HG03064 (cell line): ENCODE results near the gene LECT2.

Experiments
- ATAC-seq: cut with Tn5 transposase; IDR thresholded peaks from one replicate; pipeline ENCODE4 v1.9.1; 2021; ENCODE audit warnings: low read depth; ENCODE audit not compliant: unreplicated experiment

The LECT2 gene

DNA sequence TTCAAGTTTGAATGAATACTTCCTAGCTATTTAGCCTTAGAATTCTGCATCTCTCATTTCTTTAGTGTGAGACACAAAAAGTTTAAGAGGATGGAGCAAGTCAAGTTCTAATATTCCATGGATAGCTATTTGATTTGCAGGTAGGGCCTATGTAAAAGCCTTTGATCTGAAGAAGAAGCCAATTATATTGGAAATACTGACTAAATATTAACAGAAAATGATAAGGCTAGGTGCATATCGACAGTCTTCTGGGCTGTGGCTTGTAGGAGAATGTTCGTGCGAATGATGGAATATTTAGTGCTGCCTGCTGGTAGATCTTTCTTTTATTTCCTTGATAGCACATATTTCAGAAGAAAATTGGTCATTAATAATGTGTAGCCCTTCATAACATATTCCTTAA is at the start of gene LECT2:
LECT2 (minus strand) TSS at position 85 of the 400 bp plus-strand sequence. CDS start 150 bp downstream, outside the sequence.
- ATAC-seq = no peak

DNA sequence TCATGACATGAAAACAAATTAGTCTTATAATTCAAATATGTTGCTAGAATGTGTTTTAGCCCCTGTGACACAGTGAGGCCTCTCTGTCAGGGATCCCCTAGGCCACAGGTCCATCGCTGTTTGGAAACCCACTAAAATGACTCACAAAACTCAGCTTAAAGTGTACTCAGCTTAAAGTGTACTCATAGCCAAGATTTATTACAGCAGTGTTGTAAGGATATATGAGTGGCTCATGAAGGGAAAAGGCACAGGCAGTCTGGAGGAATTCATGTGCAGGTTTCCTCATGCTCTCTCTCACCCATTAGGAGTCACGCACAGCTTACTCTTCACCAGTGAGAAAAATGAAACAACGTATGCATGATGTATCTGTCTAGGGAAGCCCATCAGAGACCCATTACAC is 49.7 kb upstream of the LECT2 start:
- ATAC-seq = no peak

DNA sequence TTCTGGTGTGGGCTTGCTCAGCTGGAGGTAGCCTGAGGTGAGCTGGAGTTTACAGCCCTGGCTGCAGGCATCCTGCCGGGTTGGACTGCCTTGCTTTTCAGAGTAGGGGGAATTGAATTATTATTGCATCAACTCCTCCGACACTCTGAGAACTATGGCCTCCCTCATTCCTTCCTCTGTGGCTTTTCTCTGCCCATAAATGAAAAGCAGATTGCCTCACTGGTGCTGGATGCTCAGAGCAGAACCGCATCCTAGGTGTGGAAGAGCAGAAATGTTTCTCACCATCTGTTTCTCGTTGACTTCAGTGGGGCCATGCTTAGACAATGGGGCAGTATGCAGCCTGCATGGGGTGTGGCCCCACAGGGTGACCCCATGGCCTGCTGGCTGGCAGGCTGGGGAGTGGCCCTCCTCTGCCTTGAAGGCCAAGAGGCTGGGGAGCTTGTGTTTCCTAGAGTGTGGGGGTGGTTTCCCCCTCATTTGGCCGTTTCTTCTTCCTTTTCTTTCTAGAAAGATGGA is 46.7 kb upstream of the LECT2 start:
- no peak for ATAC-seq

DNA sequence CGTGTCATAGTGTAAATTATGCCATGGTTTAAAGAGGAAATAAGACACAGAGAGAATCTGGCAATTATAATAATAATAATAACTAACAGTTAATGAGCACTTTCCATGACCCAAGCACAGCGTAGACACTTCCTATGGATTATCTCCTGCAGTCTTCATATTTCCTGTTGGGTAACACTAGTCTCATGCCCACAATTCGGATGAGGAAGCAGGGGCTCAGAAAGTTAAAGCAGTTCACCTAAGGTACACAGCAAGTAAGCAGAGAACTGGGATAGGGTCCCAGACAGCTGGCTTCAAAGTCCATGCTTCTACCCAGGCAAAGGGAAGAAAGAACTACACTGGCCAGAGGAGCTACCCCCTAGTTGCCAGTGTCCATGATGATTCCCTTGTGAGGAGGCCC is 46.1 kb upstream of the LECT2 start:
- no peak for ATAC-seq

DNA sequence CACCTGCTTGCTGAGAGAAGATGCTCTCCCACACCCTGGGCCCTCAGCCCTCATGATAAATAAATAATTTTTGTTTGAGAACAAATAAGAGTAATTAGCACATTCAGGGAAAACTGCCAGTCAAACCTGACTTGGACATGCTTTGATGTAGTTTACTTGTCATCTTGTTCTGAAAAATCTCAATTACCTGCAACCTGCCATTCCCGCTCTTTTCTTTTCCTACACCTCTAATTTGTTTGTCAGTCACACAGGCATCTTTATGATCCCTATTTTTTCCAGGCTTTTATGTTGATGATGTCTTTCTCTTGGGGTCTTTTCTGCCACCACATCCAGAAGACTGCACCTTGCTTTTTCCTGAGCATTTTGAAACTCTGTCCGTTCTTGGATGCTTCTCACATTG is 45.4 kb upstream of the LECT2 start:
- no peak for ATAC-seq

DNA sequence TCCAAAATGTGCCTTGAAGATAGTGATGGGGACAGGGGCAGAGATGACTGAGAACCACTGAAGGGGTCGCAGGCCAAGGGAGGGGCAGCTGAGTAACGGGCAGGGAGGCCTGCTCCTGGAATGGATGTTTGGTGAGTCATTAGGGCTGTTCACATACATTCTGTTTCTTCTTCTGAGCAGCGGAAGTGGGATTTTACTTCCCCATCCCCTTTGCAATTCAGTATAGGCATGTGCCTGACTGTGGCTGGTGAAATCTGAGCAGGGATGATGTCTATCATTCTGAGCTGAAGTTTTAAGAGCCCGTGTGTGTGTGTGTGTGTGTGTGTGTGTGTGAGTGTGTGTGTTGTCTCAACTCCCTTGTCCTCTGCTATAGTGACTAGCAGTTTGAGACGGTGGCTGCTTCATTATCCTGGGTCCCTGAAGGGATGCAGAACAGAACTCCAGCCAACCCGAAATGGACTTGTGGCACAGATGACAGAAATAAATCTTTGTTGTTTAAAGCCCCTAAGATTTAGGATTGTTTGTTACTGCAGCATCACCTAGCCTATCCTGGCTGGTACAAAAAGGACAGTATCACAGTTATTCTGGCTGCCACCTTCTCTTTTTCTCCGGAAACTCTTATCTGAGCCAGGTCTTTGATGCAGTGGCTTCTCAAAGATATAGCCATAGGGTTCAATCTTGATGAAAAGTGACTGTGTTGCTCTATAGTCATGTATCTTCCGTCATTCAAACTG is 44.8 kb upstream of the LECT2 start:
- no peak for ATAC-seq

DNA sequence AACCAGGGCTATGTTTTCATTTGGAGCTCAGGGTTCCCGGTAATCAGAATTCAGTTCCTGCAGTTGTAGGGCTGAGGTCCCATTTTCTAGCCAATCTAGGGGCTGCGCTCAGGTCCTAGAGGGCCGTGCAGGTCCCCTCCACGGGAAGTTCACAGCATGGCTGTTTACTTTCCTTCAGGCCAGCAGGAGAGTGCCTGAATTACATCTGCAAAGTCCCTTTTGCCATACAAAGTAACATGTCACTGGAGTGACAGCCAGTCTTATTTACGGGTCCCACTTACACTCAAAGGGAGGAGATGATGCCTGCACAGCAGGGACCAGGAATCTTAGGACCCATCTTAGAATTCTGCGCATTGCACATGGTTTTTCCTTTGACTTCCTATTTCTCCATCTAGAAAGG is 44.1 kb upstream of the LECT2 start:
- no peak for ATAC-seq

DNA sequence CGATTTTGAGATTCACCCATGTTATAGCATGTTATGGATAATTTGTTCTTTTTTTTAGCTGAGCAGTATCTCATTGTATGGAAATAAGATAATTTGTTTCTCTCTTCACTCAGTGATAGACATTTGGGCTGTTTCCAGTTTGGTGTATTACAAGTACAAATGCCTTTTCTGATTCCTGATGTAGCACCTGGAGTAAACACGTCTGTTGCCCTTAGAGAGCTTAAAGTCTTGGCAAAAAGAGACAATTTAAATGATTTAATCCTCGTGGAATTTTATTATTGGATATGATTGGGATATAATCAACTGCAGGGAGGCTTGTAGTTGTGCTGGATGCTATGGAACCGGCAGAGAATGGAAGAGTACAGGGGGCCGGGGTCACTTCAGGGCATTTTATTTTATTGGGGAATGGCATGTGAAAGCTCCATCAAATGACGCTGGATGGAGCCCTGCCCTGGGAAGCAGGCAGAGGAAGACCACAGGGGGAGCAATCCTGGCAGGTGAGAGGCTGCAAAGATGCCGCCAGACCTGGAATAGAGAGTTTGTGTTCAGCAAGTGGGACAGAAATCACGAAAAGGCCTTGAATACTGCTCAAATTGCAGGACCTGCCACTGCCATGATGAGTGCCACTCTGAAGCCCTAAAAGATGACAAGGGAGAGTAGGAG is 43.0 kb upstream of the LECT2 start:
- ATAC-seq = no peak

DNA sequence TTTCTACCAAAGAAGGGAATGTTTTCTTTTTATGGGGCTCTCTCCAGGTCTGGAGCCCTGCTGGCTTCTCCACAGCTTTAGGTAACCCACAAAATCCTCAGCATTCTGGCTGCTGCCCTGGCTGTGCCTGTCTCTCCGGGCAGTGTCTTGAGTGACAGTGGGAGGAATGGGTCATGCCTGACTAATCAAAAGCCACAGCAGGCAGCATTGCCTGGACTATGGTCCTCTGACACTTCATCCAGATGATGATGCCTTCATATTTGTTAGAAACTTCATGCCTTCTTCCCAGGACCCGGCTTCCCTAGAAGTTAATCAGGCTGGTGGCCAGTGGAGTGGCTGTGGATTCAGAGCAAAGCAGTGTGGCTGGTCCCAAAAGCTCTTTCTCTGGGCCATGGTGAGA is 41.8 kb upstream of the LECT2 start:
- ATAC-seq = no peak

DNA sequence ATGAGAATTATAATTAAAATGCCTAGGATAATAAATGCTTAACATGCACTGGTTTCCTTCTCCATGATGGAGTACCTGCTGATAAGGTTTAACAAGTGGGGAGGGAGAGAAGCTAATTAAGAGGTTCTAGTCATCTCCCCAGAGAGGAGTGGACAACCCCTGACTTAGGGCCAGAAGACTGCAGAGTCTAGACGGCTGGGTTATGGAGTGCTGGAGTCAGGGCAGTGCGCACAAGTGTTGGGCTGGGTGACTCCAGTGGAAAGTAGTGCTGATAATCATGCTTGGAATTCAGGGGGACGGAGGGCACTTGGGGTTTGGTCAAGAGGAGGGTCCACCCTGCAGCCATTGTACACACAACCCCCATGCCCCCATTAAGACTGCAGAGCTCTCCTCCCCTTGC is 41.2 kb upstream of the LECT2 start:
- ATAC-seq = no peak

DNA sequence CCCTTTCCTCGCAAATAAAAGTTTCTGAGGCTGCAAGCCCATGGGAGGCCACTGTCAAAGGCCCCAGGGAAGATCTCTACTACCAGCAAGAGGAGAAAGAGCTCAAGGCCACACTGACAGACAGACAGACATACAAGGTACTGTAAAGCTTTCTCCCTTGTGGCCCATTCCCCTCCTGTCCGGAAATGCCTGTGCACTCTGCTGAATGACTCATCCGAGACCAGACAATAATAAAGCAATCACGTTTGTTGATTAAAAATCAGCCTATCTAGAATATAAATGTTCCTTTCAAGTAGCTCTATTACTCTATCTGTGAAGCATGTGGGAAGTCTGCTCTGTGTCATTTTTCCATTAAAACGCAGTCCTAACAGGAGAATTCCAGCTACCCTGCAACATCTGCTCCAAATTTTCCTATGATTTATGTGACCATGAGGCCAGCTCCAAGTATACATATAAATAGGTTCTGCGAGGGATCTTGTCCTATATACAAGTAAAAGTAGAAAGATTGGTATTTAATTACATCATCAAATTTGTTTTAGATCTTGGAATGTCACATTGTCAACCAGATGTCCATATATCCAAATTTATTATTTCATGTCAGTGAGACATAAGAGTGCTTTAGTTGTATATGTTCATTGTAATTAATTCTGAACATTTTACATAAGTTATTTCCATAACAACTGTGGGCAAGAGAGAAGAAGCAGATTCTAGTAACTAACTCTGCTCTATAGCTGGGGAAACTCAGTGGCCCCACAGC is 39.3 kb upstream of the LECT2 start:
- ATAC-seq = no peak

DNA sequence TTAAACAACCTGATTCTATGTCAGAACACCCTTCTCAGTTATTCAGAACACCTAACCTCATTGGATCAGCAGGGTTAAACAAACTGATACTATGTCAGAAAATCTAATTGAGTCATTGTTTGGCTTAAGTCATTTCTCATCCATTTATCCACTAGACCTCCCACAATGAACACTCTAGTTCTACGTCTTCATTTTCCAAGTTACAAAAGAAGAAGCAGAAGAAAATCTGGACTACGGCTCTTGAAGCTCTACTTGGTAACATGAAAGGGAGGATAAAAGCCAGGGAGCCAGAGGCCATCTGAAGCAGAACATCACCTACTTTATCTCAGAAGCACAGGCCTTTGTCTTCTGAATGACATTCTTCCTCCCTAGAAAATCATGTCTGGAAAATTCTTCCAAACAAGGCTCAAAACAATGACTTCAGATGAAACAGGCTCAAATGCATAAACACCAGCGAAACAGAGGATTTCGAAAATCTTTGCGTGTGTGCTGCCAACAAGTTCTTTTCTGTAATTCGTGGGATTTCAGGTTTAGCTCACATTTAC is 38.6 kb upstream of the LECT2 start:
- ATAC-seq = no peak

DNA sequence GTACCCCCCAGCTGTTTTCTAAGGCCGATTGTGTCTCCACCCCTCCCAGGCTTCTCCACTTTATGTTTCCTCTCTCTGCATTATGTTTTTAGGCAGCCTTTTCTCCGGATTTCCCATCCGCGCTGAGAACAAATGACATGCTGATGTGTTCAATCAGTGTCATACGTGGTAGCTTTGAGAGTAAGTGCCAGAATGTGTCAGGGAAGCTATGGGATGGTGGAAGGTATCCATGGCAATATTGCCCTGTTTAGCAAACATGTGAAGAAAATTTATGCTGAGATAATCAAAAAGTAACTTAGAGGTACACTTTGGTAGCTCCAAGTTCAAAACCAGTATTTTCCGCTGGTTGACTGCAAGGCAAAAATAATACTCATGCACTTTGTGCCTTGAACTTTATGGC is 36.6 kb upstream of the LECT2 start:
- no peak for ATAC-seq

DNA sequence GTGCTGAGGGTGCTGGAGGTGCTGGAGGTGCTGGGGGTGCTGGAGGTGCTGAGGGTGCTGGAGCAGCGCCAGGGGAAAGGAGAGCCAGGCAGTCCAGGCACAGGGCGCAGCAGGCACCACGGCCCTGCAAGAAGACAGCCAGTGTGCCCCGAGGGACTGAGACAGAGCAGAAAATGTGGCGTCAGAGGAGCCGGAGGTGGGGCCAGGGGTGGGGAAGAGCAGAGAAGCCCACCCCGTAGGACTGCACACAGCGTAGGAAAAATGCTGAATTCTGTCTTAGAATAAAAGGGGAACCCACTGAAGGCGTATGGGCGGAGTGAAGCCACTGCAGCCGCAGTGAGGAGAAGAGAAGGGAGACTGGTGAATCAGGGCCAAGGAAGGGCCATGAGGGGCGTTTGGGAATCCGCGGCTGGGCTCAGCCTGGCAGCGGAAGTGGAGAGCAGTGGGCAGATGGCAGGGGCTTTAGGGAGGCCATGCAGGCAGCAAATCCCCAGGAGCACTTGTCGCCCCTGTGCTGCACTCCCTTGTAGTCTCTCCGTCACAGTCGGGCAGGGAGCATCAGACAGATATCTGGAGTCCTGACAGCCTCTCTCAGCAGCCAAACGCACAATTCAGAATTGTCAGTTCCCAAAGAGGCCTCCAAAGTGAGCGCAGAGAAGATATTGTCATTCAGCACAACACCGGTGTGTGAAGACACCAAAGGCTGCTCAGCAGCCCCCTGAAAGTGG is 35.9 kb upstream of the LECT2 start:
- no peak for ATAC-seq

DNA sequence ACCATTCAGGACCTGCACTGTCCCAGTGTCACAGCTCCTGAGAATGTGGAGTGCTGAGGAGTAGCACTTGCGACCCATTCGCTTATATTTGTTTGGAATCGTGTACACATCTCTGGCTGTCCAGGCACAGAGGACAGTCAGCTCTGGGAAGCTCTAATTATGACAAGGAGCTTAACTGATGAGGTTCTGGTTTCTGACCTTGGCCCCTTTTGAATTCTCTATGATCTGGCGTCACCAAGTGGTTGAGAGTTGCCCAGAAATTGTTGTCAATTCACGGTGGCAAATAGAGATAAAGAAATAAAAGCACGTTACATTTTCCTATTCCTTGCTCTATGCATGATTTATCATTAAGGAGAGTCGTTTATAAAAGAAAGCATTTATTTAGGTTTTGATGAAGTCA is 34.9 kb upstream of the LECT2 start:
- no peak for ATAC-seq

DNA sequence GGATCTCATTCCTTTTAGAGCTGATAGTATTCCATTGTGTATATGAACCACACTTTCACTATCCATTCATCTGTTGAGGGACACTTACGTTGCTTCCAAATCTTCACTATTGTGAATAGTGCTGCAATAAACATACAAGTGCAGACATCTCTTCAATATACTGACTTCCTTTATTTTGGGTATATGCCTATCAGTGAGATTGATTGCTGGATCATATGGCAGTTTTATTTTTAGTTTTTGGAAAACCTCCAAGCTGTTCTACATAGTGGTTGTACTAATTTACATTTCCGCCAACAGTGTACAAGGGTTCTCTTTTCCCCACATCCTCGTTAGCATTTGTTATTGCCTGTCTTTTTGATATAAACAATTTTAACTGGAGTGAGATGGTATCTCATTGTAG is 33.8 kb upstream of the LECT2 start:
- ATAC-seq = no peak

DNA sequence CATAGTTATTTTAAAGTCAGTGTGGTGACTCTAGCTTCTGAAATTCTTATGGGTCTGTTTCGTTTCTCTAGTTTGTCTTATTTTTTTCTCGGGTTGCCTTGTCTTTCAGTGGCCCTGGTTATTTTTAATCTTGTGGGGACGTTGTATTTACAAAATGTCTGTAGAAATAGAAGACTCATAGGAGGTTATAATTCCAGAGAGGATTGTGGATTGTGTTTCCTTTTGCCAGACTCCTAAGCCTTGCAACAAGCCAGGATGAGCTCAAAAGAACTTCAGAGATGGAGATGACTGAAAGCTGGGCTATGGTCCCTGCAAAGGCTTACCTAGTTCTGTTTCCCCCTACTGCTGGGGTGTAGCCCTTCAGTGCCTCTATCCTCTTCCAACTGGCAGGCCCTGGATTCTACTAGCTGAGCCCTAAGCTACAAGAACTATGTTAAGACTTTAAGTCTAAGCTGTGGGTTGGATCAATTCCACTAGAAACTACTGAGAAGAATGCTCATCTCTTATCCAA is 32.2 kb upstream of the LECT2 start:
- no peak for ATAC-seq

DNA sequence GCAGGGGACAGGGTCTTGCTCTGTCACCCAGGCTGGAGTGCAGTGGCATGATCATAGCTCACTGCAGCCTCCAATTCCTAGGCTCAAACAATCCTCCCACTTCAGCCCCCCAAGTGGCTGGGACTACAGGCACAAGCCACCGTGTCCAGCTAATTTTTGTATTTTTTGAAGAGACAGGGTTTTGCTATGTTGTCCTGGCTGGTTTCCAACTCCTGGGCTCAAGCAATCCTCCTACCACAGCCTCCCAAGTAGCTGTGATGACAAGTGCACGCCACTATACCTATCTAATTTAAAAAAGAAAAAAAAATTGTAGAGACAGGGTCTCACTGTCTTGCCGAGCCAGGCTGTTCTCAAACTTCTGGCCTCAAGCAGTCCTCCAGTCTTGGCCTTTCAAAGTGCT is 31.6 kb upstream of the LECT2 start:
- no peak for ATAC-seq

DNA sequence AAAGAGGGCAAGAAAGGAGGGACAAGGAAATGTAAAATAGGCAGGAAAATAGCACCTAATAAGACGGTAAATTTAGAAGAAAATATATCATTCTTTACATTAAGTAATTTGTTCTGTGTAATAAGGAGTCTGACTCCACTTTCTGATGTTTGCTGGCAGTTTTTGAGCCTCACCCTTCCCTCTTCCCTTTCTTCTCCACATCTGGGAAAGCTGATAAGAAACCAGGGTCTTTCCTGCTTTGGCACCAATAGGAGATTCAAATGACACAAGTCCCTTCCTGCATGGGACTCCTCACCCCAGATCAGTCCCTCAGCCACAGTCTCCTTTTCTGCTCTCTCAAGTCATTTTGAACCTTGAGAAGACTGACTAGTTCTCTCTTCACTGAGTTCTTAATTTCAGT is 31.2 kb upstream of the LECT2 start:
- ATAC-seq = no peak

DNA sequence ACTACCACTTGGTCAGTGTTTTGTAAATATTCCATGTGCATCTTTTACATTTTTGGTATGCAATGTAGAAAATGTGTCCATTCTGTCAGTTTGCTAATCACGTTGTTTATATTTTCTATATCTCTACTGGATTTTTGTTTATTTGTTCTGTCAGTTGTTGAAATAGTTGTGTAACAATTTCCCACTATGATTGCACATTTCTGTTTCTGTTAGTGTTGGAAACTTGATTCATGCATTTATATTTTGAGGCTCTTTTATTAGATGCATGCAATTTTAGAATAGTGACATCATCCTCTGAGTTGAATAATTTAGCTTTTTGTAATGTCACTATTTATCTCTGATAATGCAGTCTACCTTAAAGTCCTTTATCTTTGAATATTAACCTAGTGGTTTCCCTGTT is 25.8 kb upstream of the LECT2 start:
- no peak for ATAC-seq
